Thyroid gland (tissue), 4 donors: ENCODE results near the gene TPCN1.

ENCODE experiments used
- POLR2A ChIP-seq, 2 donors: fragments of 450-650 bp; IDR thresholded peaks; one replicate each; pipeline ENCODE4 v1.6.1; 2017; ENCODE audit warnings: antibody characterized with exemption in 2 of 2, mild to moderate bottlenecking in 2 of 2, moderate library complexity in 1 of 2
- TF ChIP-seq, protein P1 (sequence below), 6 experiments: fragments of 200-600 bp in 3 of 6; fragments of 450-650 bp in 3 of 6; sonication (generic) in 3 of 6; IDR thresholded peaks; one replicate each; pipeline ENCODE4 v1.5.1; 2016 to 2019; ENCODE audit warnings: antibody characterized with exemption in 6 of 6, mild to moderate bottlenecking in 2 of 6, inconsistent platforms in 1 of 6, moderate library complexity in 1 of 6

DNA sequence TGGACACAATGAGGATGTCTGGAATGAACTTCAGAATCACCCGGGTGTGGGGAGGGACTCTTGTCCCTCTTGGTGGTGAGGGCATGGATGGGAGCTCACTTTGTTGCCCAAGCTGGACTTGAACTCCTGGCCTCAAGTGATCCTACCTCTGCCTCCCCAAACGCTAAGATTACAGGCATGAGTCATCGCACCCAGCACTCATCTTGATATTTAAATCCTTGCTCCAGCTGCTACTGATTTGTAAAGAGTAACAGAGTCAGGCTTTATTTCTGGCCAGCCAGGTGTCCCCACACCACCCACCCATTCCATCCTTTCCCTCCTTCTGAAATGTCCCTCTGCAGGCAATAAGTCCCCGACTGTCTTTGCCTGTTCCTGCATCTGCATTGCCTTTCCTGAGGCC, 40.9 kb upstream of the TPCN1 start:
- no peak for TF ChIP-seq POLR2A (IDR thresholded peaks at IDR 0.05)
- TF ChIP-seq, protein P1, sequence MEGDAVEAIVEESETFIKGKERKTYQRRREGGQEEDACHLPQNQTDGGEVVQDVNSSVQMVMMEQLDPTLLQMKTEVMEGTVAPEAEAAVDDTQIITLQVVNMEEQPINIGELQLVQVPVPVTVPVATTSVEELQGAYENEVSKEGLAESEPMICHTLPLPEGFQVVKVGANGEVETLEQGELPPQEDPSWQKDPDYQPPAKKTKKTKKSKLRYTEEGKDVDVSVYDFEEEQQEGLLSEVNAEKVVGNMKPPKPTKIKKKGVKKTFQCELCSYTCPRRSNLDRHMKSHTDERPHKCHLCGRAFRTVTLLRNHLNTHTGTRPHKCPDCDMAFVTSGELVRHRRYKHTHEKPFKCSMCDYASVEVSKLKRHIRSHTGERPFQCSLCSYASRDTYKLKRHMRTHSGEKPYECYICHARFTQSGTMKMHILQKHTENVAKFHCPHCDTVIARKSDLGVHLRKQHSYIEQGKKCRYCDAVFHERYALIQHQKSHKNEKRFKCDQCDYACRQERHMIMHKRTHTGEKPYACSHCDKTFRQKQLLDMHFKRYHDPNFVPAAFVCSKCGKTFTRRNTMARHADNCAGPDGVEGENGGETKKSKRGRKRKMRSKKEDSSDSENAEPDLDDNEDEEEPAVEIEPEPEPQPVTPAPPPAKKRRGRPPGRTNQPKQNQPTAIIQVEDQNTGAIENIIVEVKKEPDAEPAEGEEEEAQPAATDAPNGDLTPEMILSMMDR (IDR thresholded peaks at IDR 0.05): no peak
